ENCODE measurements around the gene LDHD.
"Not testable (repeated sequence)": the region's sequence is repeated elsewhere in the genome, so short reads cannot be mapped to it uniquely, and the experiment has no call there.

LDHD gene

GRCh38 chr16:75099075-75099667, 17.4 kb downstream of the LDHD start:
- DNase-seq, result no peak

DNA sequence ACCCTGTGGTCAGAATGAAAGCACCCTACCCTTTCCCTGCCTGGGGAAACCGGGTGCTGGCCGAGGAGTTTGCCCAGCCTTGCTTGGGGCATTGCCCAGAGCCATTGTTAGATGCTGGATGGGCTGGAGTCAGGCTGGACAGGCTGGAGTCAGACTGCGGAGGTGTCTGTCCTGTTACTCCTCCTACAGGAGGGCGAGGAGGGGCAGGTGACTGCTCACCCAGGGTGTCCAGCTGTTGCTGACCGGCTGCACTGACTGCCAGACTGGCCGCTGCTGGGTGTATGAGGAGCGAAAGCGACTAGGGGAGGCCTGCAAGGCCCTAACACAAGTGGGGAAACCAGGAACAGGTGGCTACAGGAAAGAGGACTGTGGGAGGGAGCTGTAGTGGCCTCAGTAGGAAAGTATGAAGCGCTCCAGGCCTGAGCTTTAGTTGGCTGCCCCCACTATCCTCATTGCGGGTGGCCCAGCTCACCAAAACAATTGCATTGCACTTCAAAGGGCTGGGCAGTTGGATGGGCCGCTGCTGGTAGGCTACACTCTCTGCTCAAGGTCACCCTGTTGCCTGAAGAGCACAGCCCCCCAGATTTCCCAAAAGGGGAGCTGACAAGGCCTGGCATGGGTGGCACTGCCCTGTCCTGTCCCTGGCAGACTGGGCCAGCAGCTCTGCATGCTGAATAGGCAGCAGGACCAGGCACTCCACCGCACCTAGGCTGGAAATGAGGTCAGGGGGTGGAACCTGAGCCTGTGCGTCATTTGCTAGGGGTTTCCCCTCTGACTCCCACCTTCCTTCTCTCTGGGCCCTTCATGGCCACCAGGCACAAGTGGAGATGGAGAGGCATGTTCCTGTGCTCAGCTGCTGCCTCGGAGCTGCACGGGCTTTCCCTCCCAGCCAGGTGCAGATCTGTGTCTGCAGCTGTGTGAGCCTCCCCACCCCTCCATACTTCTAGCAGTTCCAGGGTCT, 18.4 kb downstream of the LDHD start:
- DNase-seq, result no peak

- no peak for DNase-seq
Measured at GRCh38 chr16:75097191-75097761, 19.3 kb downstream of the LDHD start.

- DNase-seq, result no peak
Measured at GRCh38 chr16:75096656-75097055, 19.9 kb downstream of the LDHD start.

GRCh38 chr16:75095204-75095621, 21.4 kb downstream of the LDHD start:
- no peak for DNase-seq

DNA sequence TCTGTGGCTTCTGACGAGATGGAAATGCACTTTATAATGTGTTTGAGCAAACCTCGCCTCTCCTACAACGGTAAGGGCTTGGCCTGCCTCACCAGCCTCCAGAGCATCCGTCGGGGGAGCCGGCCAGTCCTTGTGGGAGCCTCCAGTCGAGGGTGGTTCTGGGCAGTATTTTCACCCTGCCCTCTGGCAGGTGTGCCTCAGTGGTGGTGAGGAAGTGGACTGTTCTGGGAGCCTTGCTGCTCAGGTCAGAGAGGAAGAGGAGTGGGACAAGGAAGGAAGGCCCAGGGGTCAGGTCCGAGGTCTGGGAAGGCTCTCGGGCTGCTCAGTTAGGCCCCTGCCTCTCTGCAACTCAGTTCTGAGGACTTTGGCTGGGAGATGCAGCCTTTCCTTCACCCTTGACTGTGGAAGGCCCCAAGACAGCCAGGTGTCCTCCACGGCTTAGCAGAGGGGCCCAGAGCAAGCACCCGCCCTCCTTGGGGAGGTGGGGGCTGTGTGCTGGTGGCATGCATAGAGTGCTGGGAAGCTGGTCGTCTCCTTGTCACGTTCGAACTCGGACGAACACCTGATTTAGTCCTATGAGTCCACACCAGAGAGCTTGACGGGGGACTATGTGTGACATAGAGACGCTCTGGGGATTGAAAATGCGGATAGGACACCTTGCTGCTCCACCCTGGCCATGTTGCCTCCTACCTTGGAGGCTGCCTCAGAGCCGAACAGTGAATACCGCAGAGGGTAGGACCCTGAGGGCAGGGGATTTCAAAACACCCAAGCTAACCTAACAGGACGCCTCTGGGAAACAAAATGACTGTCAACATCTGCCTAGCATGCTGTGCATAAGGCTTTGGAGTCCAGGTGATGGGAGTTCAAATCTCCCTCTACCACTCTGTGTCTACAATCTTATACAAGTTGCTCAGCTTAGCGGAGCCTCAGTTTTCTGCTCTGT, 22.7 kb downstream of the LDHD start:
- DNase-seq, result no peak

- DNase-seq, result no peak
Measured at GRCh38 chr16:75092777-75093176, 23.8 kb downstream of the LDHD start.

- not testable (repeated sequence) for DNase-seq
Measured at GRCh38 chr16:75091619-75092018, 25.0 kb downstream of the LDHD start.

DNA sequence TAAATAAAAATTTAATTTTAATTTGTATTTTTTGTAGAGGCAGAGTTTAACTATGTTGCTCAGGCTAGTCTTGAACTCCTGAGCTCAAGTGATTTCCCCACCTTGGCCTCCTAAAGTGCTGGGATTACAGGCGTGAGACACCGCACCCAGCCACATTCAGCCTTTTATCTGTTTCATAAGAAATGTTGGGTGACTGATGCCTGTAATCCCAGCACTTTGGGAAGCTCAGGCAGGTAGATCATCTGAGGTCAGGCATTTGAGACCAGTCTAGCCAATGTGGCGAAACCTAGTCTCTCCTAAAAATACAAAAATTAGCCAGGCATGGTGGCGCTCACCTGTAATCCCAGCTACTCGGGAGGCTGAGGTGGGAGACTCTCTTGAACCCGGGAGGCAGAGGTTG, 25.7 kb downstream of the LDHD start:
- not testable (repeated sequence) for DNase-seq

GRCh38 chr16:75089486-75090202, 26.9 kb downstream of the LDHD start:
- no peak for DNase-seq

- DNase-seq, result no peak
Measured at GRCh38 chr16:75088934-75089333, 27.6 kb downstream of the LDHD start.

- DNase-seq, result no peak
Measured at GRCh38 chr16:75088216-75088615, 28.4 kb downstream of the LDHD start.

GRCh38 chr16:75087375-75087979, 29.1 kb downstream of the LDHD start:
- DNase-seq, result no peak

- no peak for DNase-seq
Measured at GRCh38 chr16:75086688-75087374, 29.7 kb downstream of the LDHD start.

- DNase-seq, result no peak
Measured at GRCh38 chr16:75086281-75086680, 30.3 kb downstream of the LDHD start.

DNA sequence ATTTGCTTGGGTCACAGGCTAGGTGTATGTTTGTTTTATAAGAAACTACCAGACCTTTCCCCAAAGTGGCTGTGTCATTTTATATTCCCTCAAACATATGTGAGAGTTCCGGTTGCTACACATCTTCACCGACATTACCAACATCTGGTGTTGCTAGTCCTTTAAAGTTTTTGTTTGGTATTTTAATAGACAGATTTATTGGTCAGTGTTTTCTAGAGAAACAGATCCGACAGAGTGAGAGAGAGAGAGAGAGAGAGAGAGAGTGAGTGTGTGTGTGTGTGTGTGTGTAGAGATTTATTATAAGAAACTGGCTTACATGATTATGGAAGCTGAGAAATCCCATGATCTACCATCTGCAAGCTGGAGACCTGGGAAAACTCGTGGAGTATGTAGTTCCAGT, 31.0 kb downstream of the LDHD start:
- DNase-seq, result no peak

GRCh38 chr16:75083813-75084212, 32.8 kb downstream of the LDHD start:
- DNase-seq, result no peak

- DNase-seq, result no peak
Measured at GRCh38 chr16:75081179-75081859, 35.3 kb downstream of the LDHD start.

- DNase-seq, result no peak
Measured at GRCh38 chr16:75080205-75081029, 36.2 kb downstream of the LDHD start.

All from NCI-H1694 treated with DMSO at 0.1 percent for 48 hours (cell line).